Hindlimb muscle (tissue), 1 donor: ENCODE data around the gene CYB561. TPM values are rescaled to one million over a fixed set of nuclear protein-coding genes. Genes with fewer than 3 reads are reported as not detected.

Source experiments
- DNase-seq: peaks from one replicate; pipeline ENCODE4 v3.0.0-alpha.2; 2013
- polyA plus RNA-seq: library from polyadenylated mRNA; unstranded; fragments of 120-200 nt; gene quantifications from one replicate; pipeline ENCODE4 v1.2.1, GENCODE V29; 2013; ENCODE audit not compliant: insufficient read length

Gene CYB561, protein sequence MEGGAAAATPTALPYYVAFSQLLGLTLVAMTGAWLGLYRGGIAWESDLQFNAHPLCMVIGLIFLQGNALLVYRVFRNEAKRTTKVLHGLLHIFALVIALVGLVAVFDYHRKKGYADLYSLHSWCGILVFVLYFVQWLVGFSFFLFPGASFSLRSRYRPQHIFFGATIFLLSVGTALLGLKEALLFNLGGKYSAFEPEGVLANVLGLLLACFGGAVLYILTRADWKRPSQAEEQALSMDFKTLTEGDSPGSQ
- 7.0 TPM for polyA plus RNA-seq

DNA sequence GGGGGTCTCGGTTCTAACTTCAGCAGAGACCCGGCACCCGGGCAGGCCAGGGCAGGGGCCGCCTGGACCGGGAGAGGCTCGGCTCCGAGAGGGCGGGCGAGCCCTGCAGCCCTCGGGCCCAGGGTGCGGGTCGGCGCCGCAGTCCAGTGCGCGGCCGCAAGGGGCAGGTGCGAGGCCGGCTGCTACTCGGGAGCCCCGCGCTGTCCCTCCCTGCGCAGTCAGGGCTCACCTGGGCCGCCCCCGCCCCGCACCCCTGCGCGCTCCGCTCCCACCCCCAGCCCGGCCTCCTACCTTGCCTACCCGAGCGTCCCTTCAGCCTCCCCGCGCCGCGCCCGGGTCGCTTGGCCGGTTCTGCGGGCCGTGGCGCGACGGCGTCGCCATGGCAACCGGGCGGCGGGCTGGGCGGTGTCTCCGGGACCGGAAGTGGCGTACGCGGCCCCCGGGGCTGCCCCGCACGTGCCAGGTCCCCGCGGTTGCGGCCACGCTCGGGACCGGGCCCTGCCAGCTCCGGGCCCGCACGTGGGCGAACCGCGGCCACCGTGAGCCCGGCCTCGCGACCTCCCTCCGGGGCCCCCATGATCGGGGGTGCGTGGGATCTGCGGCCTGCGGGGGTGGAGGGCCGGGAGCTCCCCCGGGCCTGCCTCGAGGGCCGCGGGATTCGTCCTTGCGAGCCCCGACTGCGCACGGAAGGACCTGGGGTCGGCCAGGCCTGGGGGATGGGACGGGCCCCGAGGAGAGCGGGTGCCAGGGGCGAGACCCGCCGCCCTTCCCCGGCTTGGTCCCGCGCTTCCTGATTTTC is at the start of gene CYB561:
Gene CYB561 (minus strand): TSS at position 353 of the 799 bp plus-strand sequence. CDS start 8,759 bp downstream, outside the sequence.
- DNase-seq = peak; percentile 75

- DNase-seq = no peak
Observed at GRCh38 chr17:63495491-63495890, 49.4 kb upstream of the CYB561 start.

DNA sequence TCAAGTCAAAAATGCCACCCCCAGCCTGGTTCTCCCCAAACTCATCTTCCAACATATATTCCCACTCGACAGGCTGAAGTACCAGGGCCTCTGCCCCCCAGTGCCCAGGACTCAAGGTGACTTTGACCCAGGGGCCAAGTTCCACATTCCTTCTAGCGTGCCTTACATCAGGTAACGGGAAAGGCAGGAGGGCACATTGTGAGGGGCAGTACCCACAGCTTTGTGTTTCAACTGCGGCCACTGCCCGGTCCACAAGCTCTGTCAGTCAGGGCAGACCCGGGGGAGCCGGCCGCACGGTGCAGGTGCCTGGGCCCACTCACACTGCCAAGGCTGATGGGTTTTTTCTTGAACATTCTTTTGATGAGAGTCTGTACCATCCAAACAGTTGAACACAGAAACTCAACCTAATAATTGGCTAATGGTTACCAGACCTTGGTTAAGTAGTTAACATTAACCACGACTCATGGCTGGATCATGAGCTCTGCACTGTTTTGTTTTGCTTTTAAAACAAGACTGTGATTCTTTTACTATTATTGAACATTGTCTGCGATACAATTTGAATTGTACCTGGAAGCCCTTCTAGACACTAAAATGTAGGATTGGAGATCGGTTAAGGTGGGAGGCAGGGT is 48.3 kb upstream of the CYB561 start:
- no peak for DNase-seq

- no peak for DNase-seq
Observed at GRCh38 chr17:63493411-63493810, 47.3 kb upstream of the CYB561 start.

- DNase-seq = no peak
Observed at GRCh38 chr17:63492940-63493339, 46.8 kb upstream of the CYB561 start.

DNA sequence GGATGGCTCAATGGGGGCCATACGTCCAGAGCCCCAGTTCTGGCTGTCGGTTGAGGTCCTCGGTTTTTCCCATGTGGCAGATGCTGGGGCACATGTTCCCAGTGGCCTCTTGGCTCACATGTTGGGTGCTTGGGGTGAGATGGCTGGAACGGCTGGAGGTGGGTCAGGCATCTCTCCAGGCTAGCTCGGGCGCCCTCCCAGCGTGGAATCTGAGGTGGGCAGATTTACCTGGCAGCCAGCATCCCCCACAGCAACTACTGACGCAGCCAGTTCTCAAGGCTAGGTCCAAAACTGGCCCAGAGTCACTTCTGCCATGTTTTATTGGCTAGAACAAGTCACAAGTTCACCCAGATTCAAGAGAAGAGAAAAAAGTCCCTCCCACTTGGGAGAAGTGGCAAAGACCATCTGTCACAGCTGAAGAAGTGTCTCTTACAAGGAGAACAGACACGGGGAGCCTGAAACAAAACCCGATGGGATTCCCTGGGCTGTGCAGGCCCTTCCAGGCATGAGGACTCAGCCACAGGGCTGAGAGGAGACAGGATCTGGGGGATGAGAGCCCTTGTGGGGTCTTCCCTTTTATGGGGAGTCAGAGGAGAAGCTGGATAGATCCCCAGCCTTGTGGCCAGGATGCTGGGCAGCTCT is 46.0 kb upstream of the CYB561 start:
- no peak for DNase-seq

DNA sequence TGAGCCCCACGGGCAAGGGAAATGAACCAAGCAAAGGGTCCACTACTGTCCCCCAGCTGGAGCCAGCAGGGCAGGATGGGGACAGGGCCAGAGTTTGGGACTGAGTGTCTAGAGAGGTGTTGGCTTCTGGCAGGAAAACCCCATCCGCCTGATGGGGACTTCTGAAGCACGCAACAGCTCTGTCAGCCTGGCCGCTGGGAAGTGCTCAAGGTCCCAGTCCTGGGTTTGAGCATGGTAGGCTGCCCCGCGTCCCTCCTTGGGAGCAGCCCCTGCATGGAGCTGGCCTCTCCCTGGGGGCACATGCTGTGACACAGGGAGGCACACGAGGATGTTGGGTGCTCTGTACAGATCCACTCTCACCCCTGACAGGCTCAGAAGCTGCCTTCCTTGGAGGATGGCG is 45.3 kb upstream of the CYB561 start:
- DNase-seq = no peak

- no peak for DNase-seq
Observed at GRCh38 chr17:63490858-63491400, 44.8 kb upstream of the CYB561 start.

DNA sequence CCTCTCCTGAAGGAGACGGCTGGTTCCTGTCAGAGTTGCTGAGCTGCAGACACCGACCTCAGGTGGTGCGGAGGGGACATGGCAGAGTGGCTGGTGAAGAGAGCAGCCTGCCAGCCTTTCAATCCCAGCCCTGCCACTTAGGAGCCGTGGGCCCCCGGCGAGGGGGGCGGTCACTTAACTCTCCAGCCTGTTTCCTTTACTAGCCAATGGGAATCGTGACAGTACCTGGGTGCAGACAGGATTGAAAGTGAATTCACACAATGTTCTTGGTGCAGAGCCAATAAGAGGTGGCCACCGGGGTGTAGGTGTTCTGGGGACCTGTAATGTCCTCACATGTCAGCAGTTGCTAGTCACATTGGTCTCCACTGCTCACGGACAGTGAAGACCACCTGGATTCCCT is 44.2 kb upstream of the CYB561 start:
- DNase-seq = no peak

- DNase-seq = no peak
Observed at GRCh38 chr17:63489291-63489690, 43.2 kb upstream of the CYB561 start.

- no peak for DNase-seq
Observed at GRCh38 chr17:63488851-63489250, 42.7 kb upstream of the CYB561 start.

DNA sequence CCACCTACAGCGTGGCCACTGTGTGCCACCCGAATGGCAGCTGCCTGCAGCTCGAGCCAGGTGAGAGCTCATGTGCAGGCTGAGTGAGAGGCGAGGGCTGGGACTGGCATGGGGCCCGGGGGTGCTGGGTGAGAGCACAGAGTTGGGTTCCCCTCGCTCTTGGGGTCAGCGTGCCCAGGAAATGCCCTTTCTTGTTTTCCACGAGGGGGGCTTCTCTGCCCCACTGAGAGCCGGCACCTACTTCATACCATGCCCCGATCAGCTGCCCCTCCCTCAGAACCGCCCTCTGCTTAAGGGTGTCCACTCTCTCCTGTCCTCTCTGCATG is 40.9 kb upstream of the CYB561 start:
- no peak for DNase-seq

GRCh38 chr17:63486317-63487013 is 40.4 kb upstream of the CYB561 start:
- no peak for DNase-seq

GRCh38 chr17:63483655-63484575 is 37.8 kb upstream of the CYB561 start:
- DNase-seq = no peak

DNA sequence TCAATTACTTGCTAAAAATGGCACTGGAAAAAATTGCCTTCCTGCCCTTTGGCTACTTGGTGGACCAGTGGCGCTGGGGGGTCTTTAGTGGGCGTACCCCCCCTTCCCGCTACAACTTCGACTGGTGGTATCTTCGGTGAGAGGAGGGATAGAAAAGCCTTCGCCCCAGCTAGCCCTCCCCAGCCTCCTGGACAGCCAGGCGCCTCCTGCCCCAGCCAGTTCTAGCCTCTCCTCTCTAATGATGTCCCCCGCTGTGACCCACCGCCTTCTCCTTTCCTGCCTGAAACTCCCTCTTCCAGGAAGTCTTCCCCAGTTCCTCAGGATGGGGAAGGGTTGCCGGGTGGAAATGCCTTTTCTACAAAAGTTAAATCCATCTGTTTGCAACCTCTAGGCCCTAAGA is 36.9 kb upstream of the CYB561 start:
- DNase-seq = no peak

- DNase-seq = no peak
Observed at GRCh38 chr17:63482509-63482908, 36.4 kb upstream of the CYB561 start.

DNA sequence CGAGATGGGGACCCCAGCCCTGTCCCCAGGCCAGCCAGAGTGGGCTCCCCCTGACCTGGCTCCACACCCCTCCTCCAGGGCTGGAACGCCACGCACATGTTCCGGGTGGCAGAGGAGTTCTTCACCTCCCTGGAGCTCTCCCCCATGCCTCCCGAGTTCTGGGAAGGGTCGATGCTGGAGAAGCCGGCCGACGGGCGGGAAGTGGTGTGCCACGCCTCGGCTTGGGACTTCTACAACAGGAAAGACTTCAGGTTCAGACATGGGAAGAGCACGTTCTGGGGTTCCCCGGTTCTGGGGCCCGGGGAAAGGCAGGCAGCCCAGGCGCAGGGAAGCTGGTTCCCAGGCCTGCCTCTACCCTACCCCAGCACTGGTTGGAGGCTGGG is 35.4 kb upstream of the CYB561 start:
- no peak for DNase-seq

- no peak for DNase-seq
Observed at GRCh38 chr17:63480826-63481487, 34.9 kb upstream of the CYB561 start.

GRCh38 chr17:63480192-63480784 is 34.2 kb upstream of the CYB561 start:
- no peak for DNase-seq

GRCh38 chr17:63479495-63480184 is 33.5 kb upstream of the CYB561 start:
- DNase-seq = no peak
